HG02943 (cell line): ENCODE data around the gene ZSWIM8.
"Not testable (repeated sequence)": the region's sequence is repeated elsewhere in the genome, so short reads cannot be mapped to it uniquely, and the experiment has no call there.

ENCODE experiments used
- ATAC-seq: cut with Tn5 transposase; IDR thresholded peaks from one replicate; pipeline ENCODE4 v1.9.1; 2021; ENCODE audit warnings: mild to moderate bottlenecking, low read depth, moderate library complexity; ENCODE audit not compliant: unreplicated experiment

Gene ZSWIM8

DNA sequence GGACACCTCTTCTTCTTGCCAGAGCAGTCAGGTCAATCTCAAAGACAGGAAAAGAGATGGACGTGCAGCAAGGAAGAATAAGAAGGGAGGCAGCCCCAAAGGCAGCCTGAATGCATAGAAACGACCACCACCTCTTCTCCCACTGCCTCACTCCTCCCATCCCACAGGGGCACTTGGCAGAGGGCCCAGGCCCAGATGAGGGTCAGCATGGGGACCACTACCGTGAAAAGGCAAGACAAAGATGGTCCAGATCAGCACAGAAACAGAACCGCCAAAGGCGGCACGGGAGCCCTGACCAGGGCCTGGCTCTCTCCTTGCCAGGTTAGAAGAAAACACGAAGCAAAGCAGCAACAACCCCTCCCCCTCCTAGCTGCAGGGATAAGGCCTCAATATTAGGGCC, 27.9 kb downstream of the ZSWIM8 start:
- ATAC-seq, result no peak

GRCh38 chr10:73814276-73814895, 29.0 kb downstream of the ZSWIM8 start:
- ATAC-seq, result no peak

DNA sequence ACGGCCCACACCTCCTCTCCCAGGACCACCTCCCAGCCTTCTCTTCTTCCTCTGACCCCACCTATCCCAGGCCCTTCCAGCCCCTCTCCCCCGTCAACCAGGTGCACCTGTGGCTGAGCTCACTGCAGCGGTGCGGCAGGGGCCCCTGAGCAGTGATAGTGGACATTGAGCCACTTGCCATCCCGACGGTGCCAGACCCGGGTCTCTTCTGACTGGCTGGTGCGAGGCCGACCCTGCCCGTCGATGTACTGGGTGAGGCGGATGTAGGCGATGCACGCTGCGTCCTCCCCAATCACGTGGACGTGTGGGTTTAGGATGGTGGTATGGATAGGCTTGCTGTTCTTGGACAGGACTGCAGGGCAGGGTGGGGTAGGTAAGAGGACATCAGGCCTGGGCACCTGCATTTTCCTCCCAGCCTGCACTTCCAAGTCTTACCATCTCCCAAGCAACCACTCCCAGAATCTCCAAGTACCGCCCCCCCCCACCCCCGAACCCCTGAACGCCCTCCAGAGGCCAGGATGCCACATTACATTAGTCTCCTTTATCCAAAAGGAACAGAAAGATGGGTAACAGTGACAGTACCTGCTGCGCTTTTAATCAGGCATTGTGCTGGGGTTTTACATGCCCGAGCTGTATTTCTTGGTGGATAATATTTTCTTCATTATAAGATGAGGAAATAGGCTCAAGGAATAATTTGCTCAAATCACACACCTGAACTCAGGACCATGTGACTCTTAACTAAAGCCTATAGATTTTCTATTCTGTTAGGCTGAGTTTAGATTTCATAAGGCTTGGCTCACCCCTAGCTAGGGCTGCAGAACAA, 29.7 kb downstream of the ZSWIM8 start:
- ATAC-seq, result no peak

DNA sequence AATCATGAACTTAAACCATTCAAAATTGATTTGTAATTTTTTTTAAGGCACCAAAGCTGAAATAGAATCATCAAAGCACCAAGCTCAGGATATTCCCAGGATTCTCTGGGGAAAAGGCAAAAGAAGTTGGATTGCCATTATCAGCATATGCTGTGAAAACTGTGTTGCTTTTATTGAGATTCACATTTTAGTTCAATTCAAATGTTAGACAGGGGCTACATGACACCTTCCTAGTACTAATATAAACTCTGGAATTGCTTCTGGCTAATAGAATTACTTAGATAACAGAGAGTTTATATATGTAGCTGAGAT, 30.3 kb downstream of the ZSWIM8 start:
- ATAC-seq, result no peak

DNA sequence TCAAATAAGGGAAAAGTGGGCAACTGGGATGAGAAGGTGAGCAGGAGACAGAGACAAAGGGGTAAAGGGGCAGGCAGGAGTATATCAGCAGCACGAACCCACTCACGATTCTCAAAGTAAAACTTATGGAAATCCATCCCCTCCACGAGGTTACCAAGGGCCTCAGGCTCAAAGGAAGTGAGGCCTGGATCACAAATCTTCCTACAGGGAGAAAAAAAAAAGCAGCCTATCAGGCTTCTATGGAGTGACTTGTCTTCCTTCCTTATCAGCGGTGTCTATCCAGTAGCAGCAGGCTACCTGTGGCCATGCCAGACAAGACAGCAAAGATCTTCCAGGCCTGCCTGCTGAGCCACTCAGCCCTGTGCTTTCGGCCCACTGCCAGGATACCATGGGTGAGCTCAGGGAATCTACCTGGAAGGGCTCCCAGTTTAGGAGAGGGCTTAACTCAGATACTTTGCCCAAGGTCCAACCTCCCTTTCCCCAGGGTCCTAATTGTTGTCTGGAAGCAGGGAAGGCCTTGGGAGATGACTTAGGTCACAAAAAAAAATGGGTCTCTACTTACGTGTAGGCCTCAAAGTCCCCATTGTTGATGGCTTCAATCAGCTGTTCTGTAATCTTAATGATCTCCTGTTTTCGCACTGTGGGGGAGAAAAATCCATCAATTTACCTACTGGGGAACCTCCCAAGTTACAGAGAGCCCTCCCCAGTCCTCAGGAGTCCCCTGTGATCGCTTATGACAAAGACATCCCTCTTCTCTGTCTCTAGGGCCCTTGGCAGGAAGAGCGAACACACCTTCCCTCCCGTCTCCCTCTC, 31.7 kb downstream of the ZSWIM8 start:
- ATAC-seq, result no peak

DNA sequence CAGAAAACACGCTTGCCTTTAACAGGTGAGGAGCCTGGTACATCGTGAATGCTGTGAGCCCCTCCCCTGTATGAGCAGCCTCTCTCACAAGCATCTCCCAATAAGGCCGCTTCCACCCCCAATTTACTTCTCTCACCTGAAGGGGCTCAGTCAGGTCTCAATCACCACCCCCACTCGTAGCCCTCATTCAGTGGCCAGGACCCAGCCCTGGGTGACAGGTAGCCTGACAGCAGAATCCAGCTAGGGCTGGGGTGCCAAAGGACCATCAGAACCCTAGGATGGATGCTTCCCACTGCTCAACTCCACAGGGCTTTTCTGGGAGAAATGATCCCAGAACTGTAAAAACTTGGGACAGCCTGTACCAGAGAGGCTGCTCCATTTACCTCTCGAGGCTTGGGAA, 32.4 kb downstream of the ZSWIM8 start:
- ATAC-seq, result no peak

GRCh38 chr10:73818402-73818801, 33.0 kb downstream of the ZSWIM8 start:
- no peak for ATAC-seq

DNA sequence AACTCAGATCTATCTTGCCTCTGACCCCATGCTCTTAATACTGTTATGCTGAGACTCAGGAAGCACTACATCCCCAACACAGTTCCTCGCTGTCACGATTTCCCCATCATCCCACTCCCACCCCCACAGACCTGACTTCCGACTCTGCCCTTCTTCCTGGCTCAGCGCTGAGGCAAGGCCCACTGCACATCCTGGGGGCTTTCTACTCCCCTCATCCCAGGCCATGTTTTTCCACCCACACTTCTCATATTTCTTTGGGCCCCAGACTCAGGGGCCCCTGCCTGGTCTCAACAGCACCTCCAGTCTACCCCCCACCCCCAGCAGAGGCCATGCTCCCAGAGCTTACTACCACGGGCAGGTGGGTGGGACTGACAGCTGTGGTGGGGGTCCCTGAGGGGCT, 33.7 kb downstream of the ZSWIM8 start:
- ATAC-seq, result no peak

DNA sequence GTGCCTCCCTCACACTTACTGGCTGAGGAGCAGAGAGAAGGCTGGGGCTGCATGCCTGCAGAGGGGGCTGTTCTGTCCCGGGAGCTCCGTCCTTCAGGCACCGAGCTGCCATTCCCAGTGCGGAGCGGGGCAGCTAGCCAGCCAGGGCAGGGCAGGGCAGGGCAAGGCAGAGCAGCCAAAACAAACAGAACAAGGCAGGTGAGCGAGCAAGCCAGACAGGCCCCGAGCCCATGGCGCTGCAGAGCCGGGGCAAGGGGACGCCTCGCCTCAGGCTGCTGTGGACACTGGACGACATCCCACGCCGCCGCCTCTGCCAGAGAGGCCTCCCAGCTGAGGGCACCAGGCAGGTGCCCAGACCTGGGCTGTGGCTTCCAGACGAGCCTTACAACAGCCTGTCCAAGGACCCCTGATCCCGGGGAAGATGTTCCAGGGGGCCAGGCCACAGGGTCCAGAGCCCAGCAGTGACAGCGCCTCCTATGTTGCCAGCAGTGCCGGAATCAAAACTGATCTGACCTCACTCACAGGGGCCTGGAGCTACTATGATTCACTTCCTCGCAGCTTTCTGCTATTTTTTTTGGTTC, 34.2 kb downstream of the ZSWIM8 start:
- no peak for ATAC-seq

GRCh38 chr10:73823391-73823790, 38.0 kb downstream of the ZSWIM8 start:
- no peak for ATAC-seq

DNA sequence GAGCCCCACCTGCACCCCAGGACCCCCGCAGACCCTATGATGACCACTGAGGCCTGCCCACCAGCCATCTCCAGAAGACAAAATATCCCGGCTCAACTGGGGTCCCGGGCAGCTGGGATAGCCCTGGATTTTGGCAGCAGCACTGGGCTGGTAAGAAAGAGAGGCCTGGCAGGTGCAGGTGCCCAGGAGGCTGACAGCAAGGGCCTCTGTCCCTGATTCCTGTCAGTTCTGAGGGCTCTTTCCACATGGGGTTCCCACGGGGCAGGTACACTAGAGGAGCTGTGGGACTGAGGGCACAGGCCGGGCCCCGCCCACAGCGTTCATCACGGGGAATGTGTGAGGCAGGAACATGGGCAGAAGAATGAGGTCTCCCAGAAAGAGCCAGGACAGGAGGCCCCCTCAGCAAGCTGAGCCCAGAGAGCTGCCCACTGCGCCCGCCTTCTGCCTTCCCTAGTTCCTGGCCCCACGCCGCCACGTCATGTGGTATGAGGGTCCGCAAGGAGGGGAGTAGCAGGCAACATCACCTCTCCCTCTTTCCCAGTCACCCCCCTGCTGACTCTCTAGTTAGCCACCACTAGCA, 38.8 kb downstream of the ZSWIM8 start:
- ATAC-seq, result no peak

GRCh38 chr10:73827346-73828089, 42.1 kb downstream of the ZSWIM8 start:
- ATAC-seq, result no peak

GRCh38 chr10:73828161-73828560, 42.8 kb downstream of the ZSWIM8 start:
- no peak for ATAC-seq

- ATAC-seq, result not testable (repeated sequence)
Observed at GRCh38 chr10:73829090-73829489, 43.7 kb downstream of the ZSWIM8 start.

DNA sequence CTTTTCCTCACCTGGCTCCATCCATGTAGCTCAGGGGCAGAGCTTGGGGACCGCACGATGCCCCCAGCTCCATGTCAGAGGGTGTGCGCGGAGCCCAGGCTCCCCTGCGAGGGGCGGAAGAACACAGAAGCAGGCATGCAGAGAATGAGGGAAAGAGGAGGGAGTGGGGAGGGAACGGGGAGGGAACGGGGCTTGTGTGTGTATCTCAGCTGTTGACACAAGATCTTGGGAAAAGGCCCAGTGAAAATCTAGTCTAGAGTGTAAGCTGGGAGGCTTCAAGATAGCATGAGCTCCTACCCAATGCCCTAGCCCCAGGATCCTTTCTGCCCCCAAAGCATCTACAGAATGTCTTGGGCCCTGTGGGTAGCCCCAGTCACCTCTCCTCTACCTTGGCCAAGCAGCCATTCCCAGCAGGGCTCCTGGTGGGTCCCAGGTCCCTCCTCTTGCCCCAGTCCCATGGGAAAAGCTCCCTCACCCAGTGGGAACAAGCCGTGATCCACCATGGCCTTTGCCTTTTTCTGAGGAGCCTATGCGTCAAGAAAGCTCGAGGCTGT, 51.1 kb downstream of the ZSWIM8 start:
- ATAC-seq, result no peak

DNA sequence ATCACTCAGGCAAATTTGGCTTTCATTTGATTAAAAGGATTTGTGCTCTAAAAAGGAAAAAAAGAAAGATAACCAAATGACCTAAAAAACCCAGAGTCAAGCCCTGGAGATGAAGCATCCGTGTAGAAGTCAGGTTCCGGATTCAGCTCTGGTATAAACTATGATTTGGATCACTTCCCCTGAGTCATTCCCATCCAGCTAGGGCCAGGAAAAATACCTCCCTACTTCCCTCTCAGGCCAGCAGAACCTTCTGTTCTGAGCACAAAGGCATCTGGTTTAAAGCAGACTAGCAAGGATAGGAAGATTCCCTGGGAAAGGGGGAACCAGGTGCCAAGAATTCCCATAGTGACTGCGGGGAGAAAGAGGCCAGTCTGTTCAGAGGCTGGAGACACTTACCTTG, 51.7 kb downstream of the ZSWIM8 start:
- ATAC-seq, result no peak

DNA sequence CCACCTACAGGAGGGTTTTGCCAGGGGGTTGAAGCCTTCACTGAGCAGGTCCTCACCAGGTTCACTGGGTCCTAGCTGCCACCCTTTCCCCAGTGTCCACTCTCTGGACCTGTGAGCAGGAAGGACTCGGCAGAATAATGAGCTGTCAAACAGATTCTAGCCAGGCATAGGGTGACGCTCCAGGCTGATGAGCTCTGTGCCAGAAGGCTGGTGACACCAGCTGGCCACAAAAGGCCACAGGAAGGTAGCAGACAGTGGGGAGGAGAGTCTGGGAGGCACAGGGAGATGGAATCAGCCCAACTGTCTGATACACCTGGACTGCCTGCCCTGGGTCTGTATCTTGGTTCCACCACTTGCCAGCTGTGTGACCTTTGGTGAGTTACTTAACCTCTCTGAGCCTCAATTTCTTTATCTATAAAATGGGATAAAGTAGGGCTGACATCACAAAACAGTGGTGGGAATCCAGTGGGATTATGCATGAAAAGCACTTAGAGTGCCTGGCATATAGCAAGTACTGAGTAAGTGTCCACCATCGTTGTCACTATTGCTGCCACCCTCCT, 52.7 kb downstream of the ZSWIM8 start:
- no peak for ATAC-seq

DNA sequence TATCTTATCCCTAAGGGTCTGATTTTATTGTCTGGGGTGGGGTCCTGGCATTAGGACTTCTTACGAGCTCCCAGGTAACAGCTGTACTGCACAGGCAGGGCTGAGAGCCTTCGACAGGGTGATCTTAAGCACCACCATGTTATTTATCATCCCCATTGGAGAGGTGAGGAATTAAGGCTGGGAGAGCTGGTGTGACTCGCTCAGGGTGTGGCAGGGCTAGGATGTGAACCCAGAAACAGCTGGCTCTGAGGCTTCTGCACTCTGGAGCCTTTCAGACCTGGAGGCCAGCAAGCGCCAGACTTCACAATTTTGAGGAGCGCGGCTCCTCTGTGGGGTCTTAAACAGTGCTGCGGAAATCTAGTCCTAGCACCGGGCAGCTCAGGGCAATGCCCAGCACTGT, 53.4 kb downstream of the ZSWIM8 start:
- ATAC-seq, result no peak

DNA sequence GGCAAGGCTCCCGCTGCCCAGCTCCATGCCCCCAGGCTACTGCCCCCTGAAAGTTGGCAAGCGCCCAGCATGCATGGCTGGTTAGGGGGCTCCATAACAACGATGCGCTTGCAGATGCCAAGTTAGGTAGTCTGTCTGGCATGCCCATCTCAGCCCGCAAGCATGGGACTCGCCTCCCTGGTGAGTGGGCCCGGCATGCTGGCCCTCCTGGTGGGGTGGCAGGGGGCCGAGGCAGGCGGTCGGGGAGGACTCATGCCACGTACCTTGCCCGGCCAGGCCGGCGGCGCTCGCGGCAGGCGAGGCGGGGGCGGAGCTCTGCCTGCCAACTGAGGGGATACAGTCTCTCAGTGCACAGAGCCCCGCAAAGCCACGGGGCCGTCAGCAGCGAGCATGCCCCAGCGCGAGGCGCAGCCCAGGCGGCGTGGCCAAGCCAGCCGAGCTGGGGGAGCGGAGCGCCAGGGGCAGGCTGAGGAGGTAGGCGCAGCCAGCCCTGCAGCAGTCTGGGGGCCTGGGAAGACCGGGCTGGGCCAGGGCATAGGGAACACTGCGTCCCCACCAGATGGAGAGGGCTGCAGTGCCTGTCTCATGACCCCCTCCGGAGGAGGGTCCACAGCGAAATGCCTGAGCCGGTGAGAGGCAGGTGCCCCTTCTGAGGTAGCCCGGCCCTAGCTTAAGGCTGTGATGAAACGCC, 54.0 kb downstream of the ZSWIM8 start:
- ATAC-seq, result no peak
